Cardiac fibroblast (primary cell): ENCODE results near the gene R3HDM2.

Experiments used
- DNase-seq, 2 donors: peaks; one replicate each; pipeline versions ENCODE4 v3.0.0 to v3.0.0-alpha.2; 2010; ENCODE audit warnings: low read depth in 2 of 2
- H3K4me3 ChIP-seq, 2 donors: replicated peaks in 1 of 2; 1 replicate in 1 of 2; 2 replicates in 1 of 2; pipeline ENCODE4 v1.5.1; 2011; ENCODE audit warnings: low read depth in 2 of 2, low read length in 2 of 2, mild to moderate bottlenecking in 2 of 2, moderate library complexity in 1 of 2
- CTCF ChIP-seq: IDR thresholded peaks from one replicate; pipeline ENCODE4 v1.5.1; 2011; ENCODE audit warnings: low read depth, mild to moderate bottlenecking, low read length, inconsistent platforms

R3HDM2 gene

GRCh38 chr12:57229634-57230380, 201.0 kb downstream of the R3HDM2 start, which contains the start of gene SHMT2:
Gene SHMT2 (plus strand): TSS chr12:57229711. CDS start chr12:57229779, 68 bp downstream.
- peak within 1 kb of the TSS; percentile 66 for H3K4me3 ChIP-seq

GRCh38 chr12:57229046-57229633, 201.7 kb downstream of the R3HDM2 start:
- peak in 1 of 2 donors; percentile 31 for DNase-seq
- no peak for TF ChIP-seq CTCF
- peak overlapping the region; percentile 66 for H3K4me3 ChIP-seq

More at GRCh38 chr12:57229634-57230380, 201.0 kb downstream of the R3HDM2 start, which contains the start of gene SHMT2:
- DNase-seq = peak; percentile 97
- TF ChIP-seq CTCF = no peak

- no peak for TF ChIP-seq CTCF
- no peak for DNase-seq
- no peak overlapping the region for H3K4me3 ChIP-seq
Measured at GRCh38 chr12:57227315-57228115, 203.3 kb downstream of the R3HDM2 start.

GRCh38 chr12:57226588-57227314, 204.1 kb downstream of the R3HDM2 start:
- no peak for DNase-seq
- TF ChIP-seq CTCF = no peak
- H3K4me3 ChIP-seq = no peak overlapping the region

GRCh38 chr12:57225680-57226210, 205.1 kb downstream of the R3HDM2 start:
- no peak overlapping the region for H3K4me3 ChIP-seq
- DNase-seq = no peak
- TF ChIP-seq CTCF = no peak
